Measurements from ENCODE around the gene PCSK2. TPM values are rescaled to one million over a fixed set of nuclear protein-coding genes. Genes with fewer than 3 reads are reported as not detected.

Gene PCSK2
- total RNA-seq, 1 experiment from 2014 or later, result not detected

DNA sequence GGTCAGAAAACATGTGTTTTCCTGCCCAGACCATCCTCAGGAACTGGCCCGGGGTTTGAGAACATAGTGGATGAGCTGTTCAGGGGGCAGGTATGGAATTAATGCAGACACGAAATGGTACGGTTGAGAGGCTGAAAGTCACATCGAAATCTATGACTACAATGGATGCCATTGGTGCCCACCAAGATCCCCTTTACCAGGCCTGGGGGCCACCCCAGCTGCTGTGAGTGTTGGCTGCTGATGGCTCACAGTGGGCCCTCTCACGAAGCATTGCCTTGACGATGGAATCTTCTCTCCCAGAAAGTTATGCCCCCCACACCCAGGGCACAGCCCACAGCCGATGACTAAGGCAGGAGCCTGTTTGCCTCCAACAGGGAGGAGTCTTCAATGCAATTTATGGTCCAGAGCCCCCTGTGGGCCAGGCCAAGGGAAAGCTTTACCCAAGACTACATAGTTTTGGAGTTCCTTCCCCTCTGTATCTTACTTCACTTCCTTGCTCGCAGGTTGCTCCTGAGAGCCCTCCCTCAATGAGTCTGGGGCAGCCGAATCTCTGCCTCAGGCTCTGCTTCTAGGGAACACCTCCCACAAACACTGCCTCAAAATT, 211.7 kb downstream of the PCSK2 start:
- Histone ChIP-seq H3K27ac (no peak overlapping the region), H3K4me3 (no peak overlapping the region), H2AFZ (no peak overlapping the region), H3K9me3 (ENCODE audit: insufficient read depth, low read depth) (no peaks in the 10 kb centered on the region), H3K4me1 (replicated peaks; ENCODE audit: insufficient read depth) (no peaks in the 10 kb centered on the region), H3F3A (ENCODE audit: insufficient read depth, low read depth) (no peaks in the 10 kb centered on the region), H3K4me2 (no peak overlapping the region), H3K36me3 (ENCODE audit: low read depth) (no peaks in the 10 kb centered on the region), H3K9me2 (ENCODE audit: insufficient read depth) (no peaks in the 10 kb centered on the region), H4K20me1 (ENCODE audit: insufficient read depth) (no peaks in the 10 kb centered on the region), H3K27me3 (ENCODE audit: insufficient read depth, low read depth) (peaks cover 95% of the 10 kb centered on the region), H3K79me2 (ENCODE audit: low read depth) (no peaks in the 10 kb centered on the region)
- no TSS peak for BruUV-seq (replicated peaks)
- ChIA-PET POLR2A (ENCODE audit: unreplicated experiment) (no interaction called here), CTCF (no interaction called here)
- TF ChIP-seq, protein P1, sequence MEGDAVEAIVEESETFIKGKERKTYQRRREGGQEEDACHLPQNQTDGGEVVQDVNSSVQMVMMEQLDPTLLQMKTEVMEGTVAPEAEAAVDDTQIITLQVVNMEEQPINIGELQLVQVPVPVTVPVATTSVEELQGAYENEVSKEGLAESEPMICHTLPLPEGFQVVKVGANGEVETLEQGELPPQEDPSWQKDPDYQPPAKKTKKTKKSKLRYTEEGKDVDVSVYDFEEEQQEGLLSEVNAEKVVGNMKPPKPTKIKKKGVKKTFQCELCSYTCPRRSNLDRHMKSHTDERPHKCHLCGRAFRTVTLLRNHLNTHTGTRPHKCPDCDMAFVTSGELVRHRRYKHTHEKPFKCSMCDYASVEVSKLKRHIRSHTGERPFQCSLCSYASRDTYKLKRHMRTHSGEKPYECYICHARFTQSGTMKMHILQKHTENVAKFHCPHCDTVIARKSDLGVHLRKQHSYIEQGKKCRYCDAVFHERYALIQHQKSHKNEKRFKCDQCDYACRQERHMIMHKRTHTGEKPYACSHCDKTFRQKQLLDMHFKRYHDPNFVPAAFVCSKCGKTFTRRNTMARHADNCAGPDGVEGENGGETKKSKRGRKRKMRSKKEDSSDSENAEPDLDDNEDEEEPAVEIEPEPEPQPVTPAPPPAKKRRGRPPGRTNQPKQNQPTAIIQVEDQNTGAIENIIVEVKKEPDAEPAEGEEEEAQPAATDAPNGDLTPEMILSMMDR (conservative IDR thresholded peaks at IDR 0.05), result no peak
- no peak for TF ChIP-seq EZH2 (IDR thresholded peaks at IDR 0.05; ENCODE audit: low read depth)
- no peak for DNase-seq
- intact Hi-C loops (cut with micrococcal nuclease; ENCODE audit: unreplicated experiment), result no loop called here

DNA sequence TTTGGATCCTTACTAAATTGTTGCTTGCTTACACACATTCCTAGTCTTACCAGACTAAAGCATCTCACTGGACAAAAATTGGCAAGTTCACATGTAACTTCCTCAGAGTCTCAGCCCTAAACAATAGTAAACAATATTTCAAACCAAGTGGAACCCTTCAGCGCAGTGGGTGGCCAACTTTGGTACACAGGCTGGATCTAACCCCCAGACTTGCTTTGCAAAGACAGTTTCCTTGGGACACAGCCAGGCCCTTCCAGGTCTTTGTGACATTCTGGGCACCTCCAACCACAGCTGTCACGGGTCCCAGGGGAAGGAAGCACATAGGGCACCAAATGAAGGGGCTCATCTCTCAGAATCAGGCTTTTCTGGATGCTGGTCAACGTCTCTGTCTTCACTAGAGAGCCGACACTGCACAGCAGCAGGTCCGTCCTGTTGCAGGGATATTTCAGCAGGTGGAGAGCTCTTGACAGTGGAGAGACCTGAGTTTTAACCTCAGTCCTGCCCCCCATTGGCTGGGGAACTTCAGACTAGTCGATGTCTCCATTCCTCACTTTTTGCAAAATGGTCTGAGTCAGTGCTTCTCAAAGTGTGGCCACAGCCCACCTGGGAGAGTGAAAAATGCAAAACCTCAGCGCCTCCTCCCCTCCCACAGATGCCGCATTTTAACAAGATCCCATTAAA, 212.9 kb downstream of the PCSK2 start:
- Histone ChIP-seq H3K79me2 (ENCODE audit: low read depth) (no peaks in the 10 kb centered on the region), H2AFZ (no peak overlapping the region), H3K9me2 (ENCODE audit: insufficient read depth) (no peaks in the 10 kb centered on the region), H3K4me2 (no peak overlapping the region), H3K36me3 (ENCODE audit: low read depth) (no peaks in the 10 kb centered on the region), H4K20me1 (ENCODE audit: insufficient read depth) (no peaks in the 10 kb centered on the region), H3K27me3 (ENCODE audit: insufficient read depth, low read depth) (peaks cover 97% of the 10 kb centered on the region), H3K4me3 (no peak overlapping the region), H3F3A (ENCODE audit: insufficient read depth, low read depth) (no peaks in the 10 kb centered on the region), H3K9me3 (ENCODE audit: insufficient read depth, low read depth) (no peaks in the 10 kb centered on the region), H3K4me1 (replicated peaks; ENCODE audit: insufficient read depth) (no peaks in the 10 kb centered on the region), H3K27ac (no peak overlapping the region)
- intact Hi-C loops (cut with micrococcal nuclease; ENCODE audit: unreplicated experiment), result no loop called here
- ChIA-PET CTCF (no interaction called here), POLR2A (ENCODE audit: unreplicated experiment) (no interaction called here)
- TF ChIP-seq, protein P1 (conservative IDR thresholded peaks at IDR 0.05), result no peak
- TF ChIP-seq EZH2 (IDR thresholded peaks at IDR 0.05; ENCODE audit: low read depth), result no peak
- DNase-seq, result no peak
- BruUV-seq (replicated peaks), result no TSS peak

DNA sequence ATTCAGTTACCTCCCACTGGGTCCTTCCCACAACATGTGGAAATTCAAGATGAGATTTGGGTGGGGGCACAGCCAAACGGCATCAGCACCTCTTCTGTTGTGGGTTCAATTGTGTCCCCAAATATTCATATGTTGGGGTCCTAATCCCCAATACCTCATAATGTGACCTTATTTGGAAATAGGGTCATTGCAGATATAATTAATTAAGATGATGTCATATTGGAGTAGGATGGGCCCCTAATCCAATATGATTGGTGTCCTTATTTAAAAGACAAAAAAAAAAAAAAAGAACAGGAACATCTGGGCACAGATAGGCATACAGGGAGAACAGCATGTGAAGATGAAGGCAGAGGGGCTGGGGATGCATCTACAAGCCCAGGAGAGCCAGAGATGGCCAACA, 214.9 kb downstream of the PCSK2 start:
- no peak for DNase-seq
- TF ChIP-seq, protein P1 (conservative IDR thresholded peaks at IDR 0.05), result no peak
- TF ChIP-seq EZH2 (IDR thresholded peaks at IDR 0.05; ENCODE audit: low read depth), result no peak
- no peak overlapping the region for H2AFZ ChIP-seq
- no peaks in the 10 kb centered on the region for H3K36me3 ChIP-seq (ENCODE audit: low read depth)
- no peaks in the 10 kb centered on the region for H3K79me2 ChIP-seq (ENCODE audit: low read depth)
- no peaks in the 10 kb centered on the region for H4K20me1 ChIP-seq (ENCODE audit: insufficient read depth)
- no peak overlapping the region for H3K4me2 ChIP-seq
- ChIA-PET POLR2A (ENCODE audit: unreplicated experiment) (no interaction called here), CTCF (no interaction called here)
- peaks cover 97% of the 10 kb centered on the region for H3K27me3 ChIP-seq (ENCODE audit: insufficient read depth, low read depth)
- no peaks in the 10 kb centered on the region for H3K9me3 ChIP-seq (ENCODE audit: insufficient read depth, low read depth)
- no peaks in the 10 kb centered on the region for H3F3A ChIP-seq (ENCODE audit: insufficient read depth, low read depth)
- H3K27ac ChIP-seq, result no peak overlapping the region
- BruUV-seq (replicated peaks), result no TSS peak
- no peak overlapping the region for H3K4me3 ChIP-seq
- H3K9me2 ChIP-seq (ENCODE audit: insufficient read depth), result no peaks in the 10 kb centered on the region
- H3K4me1 ChIP-seq (replicated peaks; ENCODE audit: insufficient read depth), result no peaks in the 10 kb centered on the region
- intact Hi-C loops (cut with micrococcal nuclease; ENCODE audit: unreplicated experiment), result no loop called here

Data from PC-9 (cell line).